ENCODE data around the gene NRXN3. TPM values are rescaled to one million over a fixed set of nuclear protein-coding genes. Genes with fewer than 3 reads are reported as not detected.

Gene NRXN3
- polyA plus RNA-seq, 1 experiment = 7.0 TPM

GRCh38 chr14:79693935-79694334 lies 1523.8 kb downstream of the NRXN3 start:
- no peak for DNase-seq (ENCODE audit: low read depth)
- Histone ChIP-seq H3K36me3 (ENCODE audit: control insufficient read depth, insufficient read depth, low read length) (no peaks in the 10 kb centered on the region), H3K27me3 (ENCODE audit: control insufficient read depth, insufficient read depth, low read length) (no peaks in the 10 kb centered on the region), H3K4me3 (ENCODE audit: low read depth, low read length) (no peak overlapping the region)
- TF ChIP-seq CTCF (IDR thresholded peaks at IDR 0.05; ENCODE audit: insufficient read depth, low read depth, low read length) = no peak
- CTCF ChIA-PET = interaction anchor here (1.4 to 1.6 kb wide), 2 partner anchors 12 to 23 kb away, joined by 3 to 4 read pairs; no protein-coding TSS in a partner anchor
- POLR2A ChIA-PET = interaction anchor here (0.6 kb wide), 1 partner anchor 9 kb away, joined by 3 read pairs; no protein-coding TSS in a partner anchor

GRCh38 chr14:79695307-79695706 lies 1525.1 kb downstream of the NRXN3 start:
- POLR2A ChIA-PET = no interaction called here
- Histone ChIP-seq H3K27me3 (ENCODE audit: control insufficient read depth, insufficient read depth, low read length) (no peaks in the 10 kb centered on the region), H3K36me3 (ENCODE audit: control insufficient read depth, insufficient read depth, low read length) (no peaks in the 10 kb centered on the region), H3K4me3 (ENCODE audit: low read depth, low read length) (no peak overlapping the region)
- CTCF ChIA-PET = no interaction called here
- no peak for DNase-seq (ENCODE audit: low read depth)
- TF ChIP-seq CTCF (IDR thresholded peaks at IDR 0.05; ENCODE audit: insufficient read depth, low read depth, low read length) = no peak

GRCh38 chr14:79698298-79698711 lies 1528.1 kb downstream of the NRXN3 start:
- no peak for TF ChIP-seq CTCF (IDR thresholded peaks at IDR 0.05; ENCODE audit: insufficient read depth, low read depth, low read length)
- no peaks in the 10 kb centered on the region for H3K27me3 ChIP-seq (ENCODE audit: control insufficient read depth, insufficient read depth, low read length)
- CTCF ChIA-PET = interaction anchor here (1.4 kb wide), 1 partner anchor 13 kb away, joined by 3 read pairs; no protein-coding TSS in a partner anchor
- no peaks in the 10 kb centered on the region for H3K36me3 ChIP-seq (ENCODE audit: control insufficient read depth, insufficient read depth, low read length)
- H3K4me3 ChIP-seq (ENCODE audit: low read depth, low read length) = no peak overlapping the region
- no peak for DNase-seq (ENCODE audit: low read depth)
- POLR2A ChIA-PET = no interaction called here

GRCh38 chr14:79699206-79699605 lies 1529.0 kb downstream of the NRXN3 start:
- Histone ChIP-seq H3K4me3 (ENCODE audit: low read depth, low read length) (no peak overlapping the region), H3K36me3 (ENCODE audit: control insufficient read depth, insufficient read depth, low read length) (no peaks in the 10 kb centered on the region), H3K27me3 (ENCODE audit: control insufficient read depth, insufficient read depth, low read length) (no peaks in the 10 kb centered on the region)
- ChIA-PET CTCF (interaction anchor here (1.4 kb wide), 1 partner anchor 14 kb away, joined by 3 read pairs; no protein-coding TSS in a partner anchor), POLR2A (no interaction called here)
- no peak for DNase-seq (ENCODE audit: low read depth)
- no peak for TF ChIP-seq CTCF (IDR thresholded peaks at IDR 0.05; ENCODE audit: insufficient read depth, low read depth, low read length)

GRCh38 chr14:79701371-79701770 lies 1531.2 kb downstream of the NRXN3 start:
- Histone ChIP-seq H3K4me3 (ENCODE audit: low read depth, low read length) (no peak overlapping the region), H3K36me3 (ENCODE audit: control insufficient read depth, insufficient read depth, low read length) (no peaks in the 10 kb centered on the region), H3K27me3 (ENCODE audit: control insufficient read depth, insufficient read depth, low read length) (no peaks in the 10 kb centered on the region)
- POLR2A ChIA-PET = no interaction called here
- CTCF ChIA-PET = no interaction called here
- no peak for TF ChIP-seq CTCF (IDR thresholded peaks at IDR 0.05; ENCODE audit: insufficient read depth, low read depth, low read length)
- DNase-seq (ENCODE audit: low read depth) = no peak

Data from BJ (cell line).